HepG2 (cell line): ENCODE data around the gene FUBP3. TPM values are rescaled to one million over a fixed set of nuclear protein-coding genes. Genes with fewer than 3 reads are reported as not detected.

Experiments
- FOSL1 ChIP-seq: sonication (generic); formaldehyde crosslinking; IDR thresholded peaks from 2 replicates; pipeline ENCODE4 v1.9.0; 2021; ENCODE audit warnings: missing genetic modification reagents, borderline replicate concordance
- HOMEZ ChIP-seq: IDR thresholded peaks from 2 replicates; pipeline ENCODE4 v1.6.1; 2016; ENCODE audit warnings: low read depth
- KDM5B ChIP-seq: sonication (generic); formaldehyde crosslinking; IDR thresholded peaks from 2 replicates; pipeline ENCODE4 v1.4.0; 2020; ENCODE audit warnings: missing genetic modification reagents, mild to moderate bottlenecking, borderline replicate concordance
- PRDM10 ChIP-seq: sonication (generic); formaldehyde crosslinking; IDR thresholded peaks from 2 replicates; pipeline ENCODE4 v1.4.0; 2020; ENCODE audit warnings: low read depth, missing genetic modification reagents
- SRSF9 ChIP-seq: fragments of 200-400 bp; formaldehyde crosslinking; IDR thresholded peaks from 2 replicates; pipeline ENCODE4 v1.6.1; 2018; ENCODE audit warnings: borderline replicate concordance, mild to moderate bottlenecking, low read depth, low read length; ENCODE audit not compliant: insufficient read depth, poor library complexity, severe bottlenecking
- TEAD2 ChIP-seq: sonication (generic); formaldehyde crosslinking; IDR thresholded peaks from 2 replicates; pipeline ENCODE4 v1.9.0; 2021; ENCODE audit warnings: missing genetic modification reagents
- ZBTB7A ChIP-seq: sonication (generic); formaldehyde crosslinking; IDR thresholded peaks from 2 replicates; pipeline ENCODE4 v1.8.0; 2022; ENCODE audit warnings: mild to moderate bottlenecking, missing genetic modification reagents
- ZMAT3 ChIP-seq: sonication (generic); formaldehyde crosslinking; conservative IDR thresholded peaks from 2 replicates; pipeline ENCODE4 v1.7.0; 2021; ENCODE audit warnings: missing genetic modification reagents
- ZNF276 ChIP-seq: sonication (generic); formaldehyde crosslinking; IDR thresholded peaks from 2 replicates; pipeline ENCODE4 v1.4.0; 2020; ENCODE audit warnings: mild to moderate bottlenecking, low read depth, missing genetic modification reagents
- ZNF451 ChIP-seq: sonication (generic); formaldehyde crosslinking; IDR thresholded peaks from 2 replicates; pipeline ENCODE4 v1.5.0; 2020; ENCODE audit warnings: mild to moderate bottlenecking, missing genetic modification reagents
- ZNF496 ChIP-seq: sonication (generic); formaldehyde crosslinking; IDR thresholded peaks from 2 replicates; pipeline ENCODE4 v1.8.1; 2023; ENCODE audit warnings: mild to moderate bottlenecking, moderate library complexity, missing genetic modification reagents; ENCODE audit not compliant: insufficient replicate concordance
- polyA plus RNA-seq, 8 experiments: library from polyadenylated mRNA; depleted of rRNA in 3 of 8; stranded (reverse) in 7 of 8; unstranded in 1 of 8; fragments of >200 nt; fragmentation: Illumina TruSeq in 4 of 8; extraction: Trizol in 4 of 8; gene quantifications; 2 replicates each; pipeline versions ENCODE4 v1.2.1 to v1.2.3, GENCODE V29; 2011 to 2016; ENCODE audit warnings: low read depth in 4 of 8, missing spikeins in 1 of 8, mixed read lengths in 1 of 8; ENCODE audit not compliant: insufficient read depth in 1 of 8
- total RNA-seq, 5 experiments: library from RNA; depleted of rRNA; stranded (reverse); fragments of >200 nt; fragmentation: Illumina TruSeq; extraction: Trizol; gene quantifications; 2 replicates each; pipeline ENCODE4 v1.2.3, GENCODE V29; 2016; ENCODE audit warnings: low read depth in 1 of 5

The FUBP3 gene
- total and polyA plus RNA-seq, 2 of the 13 experiments (the other 11 are each of a cell fraction or from before 2014, with no cell fraction given): 28.7 to 40.0 TPM

- TF ChIP-seq ZNF276: no peak
- TF ChIP-seq HOMEZ (CRISPR knock-in tag): 0 out of 2 replicates have a peak, but pooled peaks have one; percentile 37
- TF ChIP-seq FOSL1: no peak
- peak; percentile 45; the same call in 1 of the 2 replicates for TF ChIP-seq ZMAT3 (CRISPR knock-in tag)
- TF ChIP-seq TEAD2 (CRISPR knock-in tag): no peak
- TF ChIP-seq PRDM10 (CRISPR knock-in tag): peak; percentile 65
- no peak for TF ChIP-seq ZNF496 (CRISPR knock-in tag)
- peak; percentile 70; the same call in 1 of the 2 replicates for TF ChIP-seq ZBTB7A (CRISPR knock-in tag)
- TF ChIP-seq ZNF451 (CRISPR knock-in tag): peak; percentile 56; the same call in 1 of the 2 replicates
- no peak for TF ChIP-seq SRSF9
- peak; percentile 69 for TF ChIP-seq KDM5B (CRISPR knock-in tag)
Observed at GRCh38 chr9:130578865-130579737, at the start of gene FUBP3 (continued).
